D721Med (cell line): Measurements from ENCODE around the gene TMEM175.

Experiments
- DNase-seq: peaks from one replicate; pipeline ENCODE4 v3.0.0; 2011; ENCODE audit warnings: low spot score; ENCODE audit not compliant: insufficient read length
- FAIRE-seq: peaks from 2 replicates; lab custom pipeline; 2011; peaks lifted over from hg19 to GRCh38; lab: Jason Lieb, UNC
- TF ChIP-seq, protein P1 (sequence below): IDR thresholded peaks from 2 replicates; pipeline ENCODE4 v1.5.1; 2012; ENCODE audit warnings: mild to moderate bottlenecking, control low read depth; ENCODE audit not compliant: insufficient read depth; ENCODE audit errors: missing control alignments

TMEM175 gene

GRCh38 chr4:931960-932712 is at the start of gene TMEM175, which contains the start of gene GAK:
TMEM175 (plus strand) TSS chr4:932460; CDS start chr4:947740, 15,280 bp downstream.
GAK (minus strand) TSS chr4:932316; CDS start chr4:932187, 129 bp downstream.
- FAIRE-seq (no peak), DNase-seq (peak; percentile 99)
- TF ChIP-seq, protein P1, sequence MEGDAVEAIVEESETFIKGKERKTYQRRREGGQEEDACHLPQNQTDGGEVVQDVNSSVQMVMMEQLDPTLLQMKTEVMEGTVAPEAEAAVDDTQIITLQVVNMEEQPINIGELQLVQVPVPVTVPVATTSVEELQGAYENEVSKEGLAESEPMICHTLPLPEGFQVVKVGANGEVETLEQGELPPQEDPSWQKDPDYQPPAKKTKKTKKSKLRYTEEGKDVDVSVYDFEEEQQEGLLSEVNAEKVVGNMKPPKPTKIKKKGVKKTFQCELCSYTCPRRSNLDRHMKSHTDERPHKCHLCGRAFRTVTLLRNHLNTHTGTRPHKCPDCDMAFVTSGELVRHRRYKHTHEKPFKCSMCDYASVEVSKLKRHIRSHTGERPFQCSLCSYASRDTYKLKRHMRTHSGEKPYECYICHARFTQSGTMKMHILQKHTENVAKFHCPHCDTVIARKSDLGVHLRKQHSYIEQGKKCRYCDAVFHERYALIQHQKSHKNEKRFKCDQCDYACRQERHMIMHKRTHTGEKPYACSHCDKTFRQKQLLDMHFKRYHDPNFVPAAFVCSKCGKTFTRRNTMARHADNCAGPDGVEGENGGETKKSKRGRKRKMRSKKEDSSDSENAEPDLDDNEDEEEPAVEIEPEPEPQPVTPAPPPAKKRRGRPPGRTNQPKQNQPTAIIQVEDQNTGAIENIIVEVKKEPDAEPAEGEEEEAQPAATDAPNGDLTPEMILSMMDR = no peak

DNA sequence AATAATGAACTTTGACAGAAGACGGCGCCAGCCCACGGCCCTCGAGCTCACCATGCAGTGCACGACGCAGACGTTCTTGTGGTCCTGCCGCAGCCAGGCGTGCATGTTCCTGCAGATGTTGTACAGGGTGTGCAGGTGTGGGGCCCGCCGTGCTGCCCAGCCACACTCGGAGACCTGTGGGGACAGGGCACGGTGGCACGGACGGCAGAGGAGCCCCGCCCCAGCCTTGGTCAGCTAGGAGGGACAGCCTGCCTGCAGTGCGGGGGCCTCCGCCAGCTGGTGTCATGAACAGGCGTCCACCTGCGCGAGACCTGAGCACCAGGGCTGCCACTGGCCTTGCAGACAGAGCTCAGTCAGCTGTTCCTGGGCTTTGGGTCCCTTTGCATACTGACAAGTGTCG is 49.6 kb upstream of the TMEM175 start:
- DNase-seq = no peak
- no peak for FAIRE-seq
- TF ChIP-seq, protein P1 = no peak

- DNase-seq (no peak), FAIRE-seq (no peak)
- TF ChIP-seq, protein P1 = no peak
Observed at GRCh38 chr4:883377-884095, 48.7 kb upstream of the TMEM175 start.

GRCh38 chr4:884259-884658 is 48.0 kb upstream of the TMEM175 start:
- DNase-seq = no peak
- TF ChIP-seq, protein P1 = no peak
- no peak for FAIRE-seq

DNA sequence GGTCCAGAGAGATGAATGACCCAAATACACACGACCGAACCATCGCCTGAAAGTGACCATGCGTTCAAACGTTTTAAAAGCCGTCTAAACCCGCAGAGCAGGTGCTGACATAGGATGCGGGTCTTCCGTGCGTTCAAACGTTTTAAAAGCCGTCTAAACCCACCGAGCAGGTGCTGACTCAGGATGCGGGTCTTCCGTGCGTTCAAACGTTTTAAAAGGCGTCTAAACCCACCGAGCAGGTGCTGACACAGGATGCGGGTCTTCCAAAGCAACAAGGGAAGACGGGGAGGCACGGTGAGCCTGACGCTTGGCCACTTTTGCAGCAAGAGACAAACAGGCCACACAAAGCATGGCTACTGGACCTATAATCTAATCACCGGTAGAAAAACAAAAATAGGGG is 47.4 kb upstream of the TMEM175 start:
- TF ChIP-seq, protein P1 = no peak

DNA sequence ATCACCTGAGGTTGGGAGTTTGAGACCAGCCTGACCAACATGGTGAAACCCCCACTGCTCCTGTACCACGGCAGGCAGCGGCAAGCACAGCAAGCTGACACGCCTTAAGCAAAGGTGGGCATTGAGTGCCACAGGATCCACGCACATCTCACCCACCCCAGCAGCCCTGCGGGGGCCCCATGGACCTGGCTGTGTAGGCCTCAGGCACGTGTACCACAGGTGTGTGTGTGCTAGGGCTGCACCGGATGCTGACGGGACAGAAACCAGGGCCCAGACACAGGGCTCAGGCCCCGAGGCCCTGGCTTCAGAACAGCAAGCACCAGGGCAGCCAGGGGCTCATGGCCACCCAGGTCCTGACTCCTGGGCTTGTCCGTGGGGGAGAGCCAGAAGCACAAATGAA is 46.9 kb upstream of the TMEM175 start:
- no peak for FAIRE-seq
- no peak for DNase-seq
- TF ChIP-seq, protein P1 = no peak

More for the DNA sequence above, 47.4 kb upstream of the TMEM175 start:
- FAIRE-seq (no peak), DNase-seq (no peak)

GRCh38 chr4:886244-886643 is 46.0 kb upstream of the TMEM175 start:
- FAIRE-seq (no peak), DNase-seq (no peak)
- TF ChIP-seq, protein P1 = no peak
